Fibroblast of skin of back (primary cell): ENCODE measurements around the gene L3MBTL1.
"Not testable (repeated sequence)": the region's sequence is repeated elsewhere in the genome, so short reads cannot be mapped to it uniquely, and the experiment has no call there.

ENCODE experiments used
- DNase-seq: peaks from one replicate; pipeline ENCODE4 v3.0.0-alpha.2; 2013

Gene L3MBTL1

DNA sequence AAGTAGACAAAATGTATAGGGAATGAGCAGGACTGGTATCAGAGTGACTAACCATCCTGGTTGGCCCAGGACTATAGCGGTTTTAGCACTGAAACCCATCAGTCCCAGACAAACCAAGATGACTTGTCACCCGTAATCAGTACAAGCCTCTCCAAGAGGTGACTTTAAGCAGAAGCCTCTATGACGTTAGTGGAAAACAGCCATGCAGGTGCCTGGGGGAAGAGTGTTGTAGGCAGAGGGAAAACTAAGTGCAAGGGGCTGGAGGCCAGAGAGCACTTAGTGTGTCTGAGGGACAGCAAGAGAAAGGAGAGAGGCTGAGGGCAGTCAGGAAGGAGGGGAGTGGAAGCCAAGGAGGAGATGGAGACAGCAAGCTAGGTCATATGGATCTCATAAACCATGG lies 53.5 kb downstream of the L3MBTL1 start:
- DNase-seq = no peak

GRCh38 chr20:43563429-43563828 lies 55.9 kb downstream of the L3MBTL1 start:
- no peak for DNase-seq

DNA sequence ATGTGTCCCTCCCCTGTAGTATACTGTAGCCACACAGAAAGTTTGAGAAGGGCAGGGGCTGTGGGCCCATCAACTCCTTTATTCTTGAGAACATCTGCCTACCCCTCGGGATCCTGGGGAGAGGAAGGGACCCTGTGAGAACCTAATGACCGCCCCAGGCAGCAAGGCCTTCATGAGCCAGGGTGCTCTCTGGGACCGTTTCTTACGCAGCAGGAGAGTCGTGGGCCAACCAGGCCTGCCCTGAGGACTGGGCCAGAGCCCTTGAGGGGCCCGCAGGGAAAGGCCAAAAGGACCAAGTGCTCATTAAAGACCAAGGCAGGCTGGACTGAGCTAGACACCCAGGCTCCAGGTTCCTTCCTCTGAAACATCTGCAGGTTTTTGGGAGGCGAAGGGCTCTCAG lies 56.5 kb downstream of the L3MBTL1 start:
- no peak for DNase-seq

- no peak for DNase-seq
Measured at GRCh38 chr20:43564455-43564854, 57.0 kb downstream of the L3MBTL1 start.

DNA sequence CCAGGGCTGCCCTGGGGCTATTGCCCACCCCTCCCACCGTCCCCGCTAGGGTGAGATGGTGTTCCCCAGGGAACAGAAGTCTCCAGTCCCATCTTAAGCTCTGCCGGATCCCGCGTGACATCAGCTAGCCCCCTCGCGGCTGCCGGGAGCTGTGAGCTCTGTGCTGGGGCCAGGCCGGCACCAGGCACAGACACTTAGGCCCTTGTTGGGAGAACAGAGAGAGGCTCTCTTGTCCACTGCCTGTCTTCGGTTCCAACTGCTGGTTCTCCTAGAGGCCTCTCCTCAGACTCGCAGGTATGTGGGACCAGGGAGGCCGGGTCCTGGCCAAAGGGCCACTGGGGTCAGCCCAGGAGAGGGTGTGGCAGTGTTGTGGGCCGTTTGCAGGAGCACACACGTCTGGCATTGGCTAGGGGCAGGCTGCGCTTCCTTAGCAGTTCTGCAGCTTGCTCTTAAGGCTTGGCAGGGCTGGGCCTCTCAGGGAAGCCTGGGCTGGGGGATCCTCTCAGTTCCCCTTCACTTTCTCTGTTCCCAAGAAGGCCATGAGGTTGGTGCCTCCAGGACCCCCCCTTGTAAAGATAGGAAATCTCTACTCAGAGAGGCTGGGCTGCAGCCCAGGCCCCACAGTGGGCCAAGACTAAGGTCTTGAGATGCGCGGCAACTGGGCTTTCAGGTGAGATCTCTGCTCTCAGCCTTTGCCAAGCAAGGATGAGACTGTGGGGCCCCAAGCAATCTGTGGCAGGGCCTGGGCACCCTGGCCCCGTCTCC lies 57.7 kb downstream of the L3MBTL1 start:
- DNase-seq = no peak

DNA sequence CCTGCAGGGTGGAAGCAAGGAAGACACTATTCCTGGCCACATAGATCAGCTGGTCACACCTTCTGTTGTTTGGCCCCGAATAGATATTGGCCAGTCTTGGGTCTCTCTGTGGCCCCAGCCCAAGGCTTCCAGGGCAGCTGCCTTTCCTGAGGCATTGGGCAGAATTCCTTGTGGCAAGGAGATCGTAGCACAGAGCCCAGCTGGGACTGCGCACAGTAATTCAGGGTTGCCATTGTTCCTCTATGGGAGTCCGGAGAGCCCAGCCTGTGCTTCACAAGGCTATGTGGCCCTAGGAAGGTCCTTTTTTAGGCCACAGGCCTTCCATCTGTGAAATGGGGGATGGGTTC lies 58.2 kb downstream of the L3MBTL1 start:
- DNase-seq = no peak

GRCh38 chr20:43567477-43567876 lies 60.0 kb downstream of the L3MBTL1 start:
- DNase-seq = no peak

GRCh38 chr20:43568706-43569105 lies 61.2 kb downstream of the L3MBTL1 start:
- no peak for DNase-seq

GRCh38 chr20:43569282-43569681 lies 61.8 kb downstream of the L3MBTL1 start:
- DNase-seq = no peak

GRCh38 chr20:43570496-43570895 lies 63.0 kb downstream of the L3MBTL1 start:
- no peak for DNase-seq

GRCh38 chr20:43571310-43571709 lies 63.8 kb downstream of the L3MBTL1 start:
- DNase-seq = no peak

DNA sequence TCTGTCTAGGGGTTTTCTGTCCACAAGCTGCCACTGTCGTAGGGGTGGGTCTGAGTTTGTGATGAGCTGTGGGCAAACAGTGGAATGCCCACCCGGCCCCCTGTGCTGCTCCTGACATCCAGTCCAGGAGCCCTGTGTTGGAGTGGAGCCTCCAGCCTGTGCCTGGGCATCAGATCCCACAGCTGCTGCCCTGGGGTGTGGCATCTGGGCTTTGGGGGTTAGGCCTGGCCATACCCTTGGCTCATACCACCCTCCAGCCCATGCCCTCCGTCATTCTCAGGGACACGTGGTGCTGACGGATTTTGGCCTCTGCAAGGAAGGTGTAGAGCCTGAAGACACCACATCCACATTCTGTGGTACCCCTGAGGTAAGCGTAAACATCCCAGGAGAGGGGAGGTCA lies 64.3 kb downstream of the L3MBTL1 start:
- no peak for DNase-seq

GRCh38 chr20:43572891-43573290 lies 65.4 kb downstream of the L3MBTL1 start:
- DNase-seq = no peak

DNA sequence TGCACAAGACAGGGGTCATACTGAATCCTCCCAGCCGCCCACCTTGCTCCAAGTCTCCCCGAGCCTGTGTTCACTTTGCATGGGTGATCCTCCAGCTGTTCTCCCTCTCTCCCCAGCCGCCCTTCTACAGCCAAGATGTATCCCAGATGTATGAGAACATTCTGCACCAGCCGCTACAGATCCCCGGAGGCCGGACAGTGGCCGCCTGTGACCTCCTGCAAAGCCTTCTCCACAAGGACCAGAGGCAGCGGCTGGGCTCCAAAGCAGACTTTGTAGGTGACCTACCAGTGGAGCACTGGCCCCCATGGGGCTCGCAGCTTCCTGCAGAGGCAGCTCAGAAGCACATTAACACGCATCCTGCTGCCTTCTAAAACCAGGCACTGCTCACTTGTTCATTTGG lies 68.6 kb downstream of the L3MBTL1 start:
- DNase-seq = no peak

- DNase-seq = no peak
Measured at GRCh38 chr20:43579861-43580793, 72.6 kb downstream of the L3MBTL1 start.

DNA sequence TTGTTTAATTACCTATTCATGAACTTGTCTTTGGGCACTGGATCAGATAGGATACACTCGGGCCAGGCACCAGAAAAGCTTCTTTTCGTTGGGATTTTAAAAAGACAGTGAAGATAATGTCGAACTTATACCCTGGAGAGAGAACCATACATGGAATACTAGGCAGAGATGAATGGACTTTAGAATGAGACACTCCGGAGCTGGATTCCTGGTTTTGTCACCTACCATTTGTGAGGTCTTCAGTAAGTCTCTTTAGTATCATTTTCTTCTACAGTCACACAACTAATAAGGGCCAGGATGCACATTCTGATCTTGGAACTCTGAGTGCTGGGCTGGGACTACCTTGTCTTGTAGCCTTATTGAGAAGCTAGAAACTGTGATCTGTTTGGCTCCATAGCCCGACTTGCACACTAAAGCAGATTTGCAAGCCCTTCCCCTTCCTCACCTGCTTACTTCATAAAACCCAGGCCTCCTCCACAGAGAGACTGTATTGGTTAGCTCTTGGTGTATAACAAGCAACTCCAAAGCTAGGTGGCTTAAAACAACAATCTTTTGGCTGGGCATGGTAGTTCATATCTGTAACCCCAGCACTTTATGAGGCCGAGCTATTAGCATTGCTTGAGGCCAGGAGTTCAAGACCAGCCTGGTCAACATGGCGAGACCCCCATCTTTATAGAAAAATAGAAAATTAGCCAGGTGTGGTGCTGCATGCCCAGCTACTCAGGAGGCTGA lies 75.8 kb downstream of the L3MBTL1 start:
- no peak for DNase-seq

DNA sequence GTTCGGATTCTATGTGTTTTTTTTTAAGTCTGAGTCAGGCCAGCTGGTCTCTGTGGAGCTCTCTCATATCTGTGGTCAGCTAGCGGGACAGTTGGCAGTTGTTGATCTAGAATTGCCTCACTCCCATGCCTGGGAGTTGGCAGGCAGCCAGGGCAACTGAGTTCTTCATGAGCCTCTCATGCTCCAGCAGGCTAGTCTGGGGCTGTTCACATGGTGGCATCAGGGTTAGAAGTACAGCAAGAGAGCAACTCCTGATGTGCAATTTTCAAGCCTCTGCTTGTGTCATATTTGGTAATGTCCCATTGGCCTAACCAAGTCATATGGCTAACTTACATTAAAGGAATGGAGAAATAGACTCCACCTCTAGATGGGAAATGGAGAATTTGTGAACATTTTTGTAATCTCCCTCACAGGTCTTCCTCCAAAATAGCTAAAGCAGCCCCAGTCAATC lies 76.5 kb downstream of the L3MBTL1 start:
- DNase-seq = peak; percentile 95

- peak; percentile 71 for DNase-seq
Measured at GRCh38 chr20:43584448-43585136, 77.1 kb downstream of the L3MBTL1 start.

GRCh38 chr20:43586641-43587040 lies 79.1 kb downstream of the L3MBTL1 start:
- no peak for DNase-seq

- DNase-seq = not testable (repeated sequence)
Measured at GRCh38 chr20:43588526-43588925, 81.0 kb downstream of the L3MBTL1 start.

GRCh38 chr20:43590036-43590391 lies 82.5 kb downstream of the L3MBTL1 start:
- no peak for DNase-seq
